ENCODE results near the gene PAF1. TPM values are rescaled to one million over a fixed set of nuclear protein-coding genes. Genes with fewer than 3 reads are reported as not detected.

PAF1 gene
- total and polyA plus RNA-seq, 8 donors: 7.0 to 77.2 (median 29.4) TPM

DNA sequence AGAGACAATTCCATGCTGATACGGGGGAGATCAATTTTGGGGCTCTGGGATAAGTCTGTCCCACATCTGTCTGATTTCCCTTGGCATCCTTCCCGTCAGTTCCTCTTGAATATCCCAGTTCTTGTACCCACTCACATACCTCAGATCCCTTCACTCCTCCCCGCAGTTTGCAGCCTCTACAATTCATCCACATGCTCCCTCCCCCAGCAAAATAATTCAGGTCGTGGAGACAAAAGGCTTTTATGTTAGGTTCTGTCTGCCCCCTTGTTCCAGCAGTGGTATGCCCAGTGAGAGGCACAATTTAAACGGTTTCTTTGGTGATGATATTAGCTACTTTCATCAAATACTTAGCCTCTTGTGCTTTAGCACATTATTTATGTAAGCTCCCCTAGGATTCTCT is 35.3 kb upstream of the PAF1 start:
- WGBS, 5 donors: 53 to 74% (median 64%) methylated on average over 5 of the region's 5 CpGs
- TF ChIP-seq EP300 (IDR thresholded peaks at IDR 0.05) (no peak), POLR2A (IDR thresholded peaks at IDR 0.05) (no peak), POLR2AphosphoS5 (IDR thresholded peaks at IDR 0.05) (no peak)
- TF ChIP-seq, protein P1, sequence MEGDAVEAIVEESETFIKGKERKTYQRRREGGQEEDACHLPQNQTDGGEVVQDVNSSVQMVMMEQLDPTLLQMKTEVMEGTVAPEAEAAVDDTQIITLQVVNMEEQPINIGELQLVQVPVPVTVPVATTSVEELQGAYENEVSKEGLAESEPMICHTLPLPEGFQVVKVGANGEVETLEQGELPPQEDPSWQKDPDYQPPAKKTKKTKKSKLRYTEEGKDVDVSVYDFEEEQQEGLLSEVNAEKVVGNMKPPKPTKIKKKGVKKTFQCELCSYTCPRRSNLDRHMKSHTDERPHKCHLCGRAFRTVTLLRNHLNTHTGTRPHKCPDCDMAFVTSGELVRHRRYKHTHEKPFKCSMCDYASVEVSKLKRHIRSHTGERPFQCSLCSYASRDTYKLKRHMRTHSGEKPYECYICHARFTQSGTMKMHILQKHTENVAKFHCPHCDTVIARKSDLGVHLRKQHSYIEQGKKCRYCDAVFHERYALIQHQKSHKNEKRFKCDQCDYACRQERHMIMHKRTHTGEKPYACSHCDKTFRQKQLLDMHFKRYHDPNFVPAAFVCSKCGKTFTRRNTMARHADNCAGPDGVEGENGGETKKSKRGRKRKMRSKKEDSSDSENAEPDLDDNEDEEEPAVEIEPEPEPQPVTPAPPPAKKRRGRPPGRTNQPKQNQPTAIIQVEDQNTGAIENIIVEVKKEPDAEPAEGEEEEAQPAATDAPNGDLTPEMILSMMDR (IDR thresholded peaks at IDR 0.05): no peak
- Histone ChIP-seq H3K27ac (no peak overlapping the region), H3K4me3 (no peak overlapping the region), H3K27me3 (no peaks in the 10 kb centered on the region), H3K9me3 (no peaks in the 10 kb centered on the region), H3K36me3 (peaks cover 0 to 42% (median 39%) of the 10 kb centered on the region in 4 donors), H3K4me1 (peaks cover 20 to 32% (median 26%) of the 10 kb centered on the region in 4 donors)
- DNase-seq: no peak
- intact Hi-C loops (cut with DNase I; ENCODE audit: low total_unique reads): no loop called here

DNA sequence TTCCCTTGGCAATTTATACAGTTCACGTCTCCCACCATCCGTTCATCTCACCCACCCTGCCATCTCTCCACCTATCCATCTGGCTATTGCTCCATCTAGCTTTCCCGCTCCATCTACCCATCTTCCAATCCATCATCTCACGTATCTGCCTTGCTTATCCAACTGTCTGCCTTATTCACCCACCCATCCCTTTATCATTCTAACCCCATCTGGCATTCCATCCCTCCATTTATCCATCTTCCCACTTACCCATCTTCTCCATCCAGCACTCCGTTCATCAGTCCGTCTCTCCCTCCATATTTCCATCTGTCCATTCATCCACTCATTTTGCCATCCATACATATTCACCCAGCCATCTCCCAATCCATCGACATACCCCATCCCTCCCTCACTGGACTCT is 34.8 kb upstream of the PAF1 start:
- Histone ChIP-seq H3K4me1 (peaks cover 17 to 27% (median 22%) of the 10 kb centered on the region in 4 donors), H3K36me3 (peaks cover 0 to 46% (median 43%) of the 10 kb centered on the region in 4 donors), H3K4me3 (no peak overlapping the region), H3K27me3 (no peaks in the 10 kb centered on the region), H3K27ac (no peak overlapping the region), H3K9me3 (no peaks in the 10 kb centered on the region)
- TF ChIP-seq EP300 (IDR thresholded peaks at IDR 0.05): no peak
- TF ChIP-seq, protein P1 (IDR thresholded peaks at IDR 0.05): no peak
- no peak for TF ChIP-seq POLR2AphosphoS5 (IDR thresholded peaks at IDR 0.05)
- no peak for TF ChIP-seq POLR2A (IDR thresholded peaks at IDR 0.05)
- intact Hi-C loops (cut with DNase I; ENCODE audit: low total_unique reads): no loop called here
- 77 to 95% (median 93%) methylated on average over 7 of the region's 7 CpGs for WGBS, 5 donors
- no peak for DNase-seq

DNA sequence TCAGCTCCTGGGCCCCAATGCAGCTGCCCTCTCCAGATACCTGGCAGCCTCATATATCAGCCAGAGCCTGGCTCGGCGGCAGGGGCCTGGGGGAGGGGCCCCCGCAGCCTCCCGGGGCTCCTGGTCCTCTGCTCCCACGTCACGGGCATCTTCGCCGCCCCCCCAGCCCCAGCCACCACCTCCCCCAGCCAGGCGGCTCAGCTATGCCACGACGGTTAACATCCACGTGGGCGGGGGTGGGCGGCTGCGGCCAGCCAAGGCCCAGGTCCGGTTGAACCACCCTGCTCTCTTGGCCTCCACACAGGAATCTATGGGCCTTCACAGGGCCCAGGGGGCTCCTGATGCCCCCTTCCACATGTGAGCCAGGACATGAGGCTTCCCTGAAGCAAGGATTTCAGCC is 34.0 kb upstream of the PAF1 start:
- H3K4me1 ChIP-seq: peaks cover 17 to 24% (median 21%) of the 10 kb centered on the region in 4 donors
- no peak overlapping the region for H3K4me3 ChIP-seq
- TF ChIP-seq POLR2A (IDR thresholded peaks at IDR 0.05) (no peak), EP300 (IDR thresholded peaks at IDR 0.05) (no peak)
- no peaks in the 10 kb centered on the region for H3K9me3 ChIP-seq
- no peaks in the 10 kb centered on the region for H3K27me3 ChIP-seq
- no peak overlapping the region for H3K27ac ChIP-seq
- intact Hi-C loops (cut with DNase I; ENCODE audit: low total_unique reads): no loop called here
- peaks cover 0 to 55% (median 51%) of the 10 kb centered on the region in 4 donors for H3K36me3 ChIP-seq
- 75 to 83% (median 81%) methylated on average over 8 to 16 of the region's 16 CpGs for whole genome bisulfite sequencing, 5 donors
- DNase-seq: no peak

- DNase-seq: no peak
- Histone ChIP-seq H3K9me3 (no peaks in the 10 kb centered on the region), H3K27ac (no peak overlapping the region), H3K27me3 (no peaks in the 10 kb centered on the region), H3K36me3 (peaks cover 8 to 69% (median 65%) of the 10 kb centered on the region in 4 donors), H3K4me3 (no peak overlapping the region), H3K4me1 (peaks cover 7 to 11% (median 10%) of the 10 kb centered on the region in 4 donors)
- intact Hi-C loops (cut with DNase I; ENCODE audit: low total_unique reads): no loop called here
- no peak for TF ChIP-seq EP300 (IDR thresholded peaks at IDR 0.05)
- no peak for TF ChIP-seq POLR2AphosphoS5 (IDR thresholded peaks at IDR 0.05)
- TF ChIP-seq, protein P1 (IDR thresholded peaks at IDR 0.05): no peak
- TF ChIP-seq POLR2A (IDR thresholded peaks at IDR 0.05): no peak
- WGBS, 5 donors: 88 to 92% (median 90%) methylated on average over 34 to 35 of the region's 35 CpGs
Observed at GRCh38 chr19:39423258-39424086, 32.6 kb upstream of the PAF1 start.

- no peak overlapping the region for H3K27ac ChIP-seq
- no peaks in the 10 kb centered on the region for H3K9me3 ChIP-seq
- 89 to 97% (median 94%) methylated on average over 5 of the region's 5 CpGs for WGBS, 5 donors
- DNase-seq: no peak
- peaks cover 13 to 83% (median 77%) of the 10 kb centered on the region in 4 donors for H3K36me3 ChIP-seq
- no peaks in the 10 kb centered on the region for H3K27me3 ChIP-seq
- H3K4me1 ChIP-seq: peaks cover 0 to 3% (median under 1%) of the 10 kb centered on the region in 4 donors
- no peak overlapping the region for H3K4me3 ChIP-seq
- intact Hi-C loops (cut with DNase I; ENCODE audit: low total_unique reads): no loop called here
- TF ChIP-seq EP300 (IDR thresholded peaks at IDR 0.05) (no peak), POLR2AphosphoS5 (IDR thresholded peaks at IDR 0.05) (no peak), POLR2A (IDR thresholded peaks at IDR 0.05) (no peak)
- TF ChIP-seq, protein P1 (IDR thresholded peaks at IDR 0.05): no peak
Observed at GRCh38 chr19:39422020-39422419, 31.1 kb upstream of the PAF1 start.

Data from stomach (tissue), 9 donors.